AG04449 (cell line): ENCODE data around the gene ACSF2.
"Not testable (repeated sequence)": the region's sequence is repeated elsewhere in the genome, so short reads cannot be mapped to it uniquely, and the experiment has no call there.

Source experiments
- CTCF ChIA-PET: fragments of 350-600 bp; formaldehyde crosslinking; extraction: SDS; loops from one replicate; lab custom pipeline; 2021; ENCODE audit warnings: antibody characterized with exemption; lab: Yijun Ruan, JAX
- POLR2A ChIA-PET: fragments of 400-600, 350-600 bp; formaldehyde crosslinking; extraction: SDS; loops from one replicate; lab custom pipeline; 2020; ENCODE audit warnings: antibody characterized with exemption, inconsistent platforms; lab: Yijun Ruan, JAX
- DNase-seq: peaks from one replicate; pipeline ENCODE4 v3.0.0-alpha.2; 2010; ENCODE audit warnings: low read depth, low spot score
- H3K4me3 ChIP-seq: 2 replicates; pipeline ENCODE4 v1.5.1; 2011; ENCODE audit warnings: low read depth, mild to moderate bottlenecking, control low read depth, low read length
- TF ChIP-seq, protein P1 (sequence below): IDR thresholded peaks from one replicate; pipeline ENCODE4 v1.5.1; 2011; ENCODE audit warnings: mild to moderate bottlenecking, moderate library complexity, low read length, control low read depth, inconsistent platforms; ENCODE audit not compliant: insufficient read depth; ENCODE audit errors: missing control alignments

ACSF2 gene

DNA sequence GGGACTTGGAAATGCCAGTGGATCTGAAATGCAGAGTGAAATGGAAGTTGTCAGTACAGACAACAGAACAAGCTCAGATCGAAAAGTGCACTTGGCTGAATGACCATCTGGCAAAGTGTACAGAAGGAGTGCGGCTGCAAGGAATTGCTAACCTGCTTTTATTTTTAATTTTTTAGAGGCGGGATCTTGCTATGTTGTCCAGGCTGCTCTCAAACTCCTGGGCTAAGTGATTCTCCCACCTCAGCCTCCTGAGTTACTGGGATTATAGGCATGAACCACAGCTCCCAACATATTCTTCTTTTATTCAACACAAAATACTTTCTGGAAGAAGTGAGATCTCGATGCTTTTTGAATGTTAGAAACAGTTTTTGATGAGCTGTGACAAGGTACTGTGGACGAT is 32.3 kb upstream of the ACSF2 start:
- POLR2A ChIA-PET = no interaction called here
- TF ChIP-seq, protein P1, sequence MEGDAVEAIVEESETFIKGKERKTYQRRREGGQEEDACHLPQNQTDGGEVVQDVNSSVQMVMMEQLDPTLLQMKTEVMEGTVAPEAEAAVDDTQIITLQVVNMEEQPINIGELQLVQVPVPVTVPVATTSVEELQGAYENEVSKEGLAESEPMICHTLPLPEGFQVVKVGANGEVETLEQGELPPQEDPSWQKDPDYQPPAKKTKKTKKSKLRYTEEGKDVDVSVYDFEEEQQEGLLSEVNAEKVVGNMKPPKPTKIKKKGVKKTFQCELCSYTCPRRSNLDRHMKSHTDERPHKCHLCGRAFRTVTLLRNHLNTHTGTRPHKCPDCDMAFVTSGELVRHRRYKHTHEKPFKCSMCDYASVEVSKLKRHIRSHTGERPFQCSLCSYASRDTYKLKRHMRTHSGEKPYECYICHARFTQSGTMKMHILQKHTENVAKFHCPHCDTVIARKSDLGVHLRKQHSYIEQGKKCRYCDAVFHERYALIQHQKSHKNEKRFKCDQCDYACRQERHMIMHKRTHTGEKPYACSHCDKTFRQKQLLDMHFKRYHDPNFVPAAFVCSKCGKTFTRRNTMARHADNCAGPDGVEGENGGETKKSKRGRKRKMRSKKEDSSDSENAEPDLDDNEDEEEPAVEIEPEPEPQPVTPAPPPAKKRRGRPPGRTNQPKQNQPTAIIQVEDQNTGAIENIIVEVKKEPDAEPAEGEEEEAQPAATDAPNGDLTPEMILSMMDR = no peak
- no peak for DNase-seq
- H3K4me3 ChIP-seq = no peak overlapping the region
- CTCF ChIA-PET = interaction anchor here (1.4 to 6.9 kb wide), 4 partner anchors 12 to 84 kb away, joined by 4 to 38 read pairs (median 6); partner anchors contain the start of genes EME1, MRPL27 and RSAD1

DNA sequence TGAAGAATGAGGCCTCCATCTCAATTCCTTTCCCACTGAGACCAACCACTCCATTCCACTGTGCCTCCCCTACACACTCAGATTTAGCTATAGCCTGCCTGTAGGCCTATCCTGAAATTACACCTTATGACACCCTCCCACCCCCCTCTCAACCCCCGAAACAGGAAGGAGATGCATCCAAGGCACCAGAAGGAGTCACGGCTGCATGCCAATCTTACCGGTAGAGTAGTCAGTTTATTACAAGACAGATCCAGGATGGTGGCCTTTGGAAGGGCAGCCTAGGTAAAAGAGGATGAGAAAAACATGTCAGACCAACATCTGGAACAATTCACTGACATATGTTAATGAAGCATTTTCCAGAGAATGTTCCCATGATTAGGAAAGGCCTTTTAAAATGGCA is 31.3 kb upstream of the ACSF2 start:
- TF ChIP-seq, protein P1 = no peak
- CTCF ChIA-PET = interaction anchor here (1.8 to 6.9 kb wide), 5 partner anchors 10 to 83 kb away, joined by 7 to 139 read pairs (median 51); partner anchors contain the start of gene RSAD1
- no peak for DNase-seq
- peak overlapping the region; percentile 19; the same call in 1 of the 2 replicates for H3K4me3 ChIP-seq
- POLR2A ChIA-PET = no interaction called here

DNA sequence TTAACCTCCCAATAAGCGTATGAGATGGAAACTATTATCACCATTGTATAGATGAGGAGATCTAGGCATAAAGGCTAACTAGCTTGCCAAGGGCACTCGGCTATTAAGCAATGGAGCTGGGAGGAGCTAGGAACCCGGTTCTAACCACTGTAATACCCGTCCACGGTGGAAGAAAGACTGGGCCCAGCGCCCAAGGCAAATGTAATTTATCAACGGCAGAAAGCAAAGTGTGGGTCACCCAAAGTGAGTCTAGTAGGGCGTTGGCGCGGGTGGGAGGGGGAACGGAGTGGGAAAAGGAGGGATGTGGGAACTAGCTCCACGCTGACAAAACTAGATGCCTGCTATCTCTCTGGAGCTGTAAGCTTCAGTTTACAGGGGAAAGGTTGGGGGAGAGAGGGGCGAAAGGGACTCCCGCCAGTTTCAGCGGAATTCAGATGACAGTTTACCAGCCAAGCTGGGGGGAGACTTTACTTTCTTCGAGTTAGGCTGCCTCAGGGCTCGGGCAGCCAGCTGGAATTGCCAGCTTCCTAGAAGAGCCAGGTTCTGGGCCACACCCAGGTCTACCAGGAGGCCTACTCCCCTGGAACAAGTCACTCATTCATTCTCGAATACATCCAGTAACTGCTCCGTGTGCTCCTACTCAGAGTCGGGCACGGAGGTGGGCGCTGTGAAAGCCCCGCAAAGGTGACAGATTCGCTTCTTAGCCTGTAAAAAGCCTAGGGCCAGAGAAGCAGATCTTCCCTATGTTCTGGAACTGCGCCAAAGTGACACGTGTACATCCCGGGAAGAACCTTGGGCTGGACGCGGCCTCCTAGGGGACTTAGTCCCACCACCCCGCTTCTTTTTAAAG is 29.5 kb upstream of the ACSF2 start:
- no peak for DNase-seq
- peak overlapping the region; percentile 94 for H3K4me3 ChIP-seq
- TF ChIP-seq, protein P1 = no peak
- ChIA-PET POLR2A (interaction anchor here (0.6 to 1.7 kb wide), 7 partner anchors 8 to 844 kb away, joined by 3 to 9 read pairs (median 3); no protein-coding TSS in a partner anchor), CTCF (interaction anchor here (0.8 to 6.9 kb wide), 27 partner anchors 12 to 302 kb away, joined by 3 to 139 read pairs (median 8); partner anchors contain the start of genes ACSF2, CACNA1G, CHAD and EME1)

DNA sequence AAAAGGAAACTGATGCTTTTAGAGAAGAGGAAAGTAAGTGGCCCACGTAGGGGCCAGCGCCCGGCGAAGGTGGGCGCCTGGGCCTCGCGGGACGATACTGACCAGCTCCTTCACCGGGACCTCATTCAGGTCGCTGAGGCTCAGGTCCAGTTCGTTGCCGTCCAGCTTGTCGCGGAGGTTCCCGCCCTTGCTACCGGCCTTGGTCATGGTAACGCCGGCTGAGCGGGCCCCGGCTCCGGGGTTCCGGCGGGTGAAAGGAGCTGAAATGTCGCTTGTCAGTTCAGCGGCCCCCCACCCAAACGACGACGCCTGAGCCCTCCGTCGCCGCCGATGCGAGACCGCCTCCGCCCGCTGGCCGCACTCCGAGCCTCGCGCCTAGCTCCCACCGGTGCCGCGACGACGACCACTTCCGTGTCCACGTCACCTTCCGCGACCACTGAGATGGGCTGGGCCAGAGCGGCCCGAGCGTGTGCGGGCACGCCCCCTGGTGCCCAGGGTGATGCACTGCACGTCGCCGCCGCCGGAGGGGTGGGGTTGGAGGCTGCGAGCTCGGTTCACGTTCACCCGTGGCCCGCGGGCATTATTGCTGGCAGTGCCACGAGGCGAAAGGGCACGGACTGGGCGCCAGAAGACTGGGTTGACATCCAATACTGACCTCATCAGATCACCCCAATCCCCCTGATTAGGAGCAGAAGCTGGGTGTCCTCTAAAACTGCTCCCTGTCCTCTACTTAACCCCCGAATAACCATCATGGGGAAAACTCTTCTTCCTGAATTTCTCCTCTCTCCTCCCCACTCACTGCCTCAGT is 28.7 kb upstream of the ACSF2 start, which contains the start of gene LRRC59:
LRRC59 (minus strand) TSS at position 413 of the 808 bp plus-strand sequence; CDS start at position 207, 206 bp downstream.
- POLR2A ChIA-PET = interaction anchor here (0.6 to 1.7 kb wide), 5 partner anchors 9 to 845 kb away, joined by 3 to 9 read pairs (median 5); no protein-coding TSS in a partner anchor
- DNase-seq = no peak
- TF ChIP-seq, protein P1 = peak; percentile 100
- CTCF ChIA-PET = interaction anchor here (0.8 to 6.9 kb wide), 30 partner anchors 13 to 298 kb away, joined by 3 to 139 read pairs (median 6); partner anchors contain the start of genes ACSF2, CACNA1G, CHAD and EME1
- peak within 1 kb of the TSS; percentile 94 for H3K4me3 ChIP-seq

DNA sequence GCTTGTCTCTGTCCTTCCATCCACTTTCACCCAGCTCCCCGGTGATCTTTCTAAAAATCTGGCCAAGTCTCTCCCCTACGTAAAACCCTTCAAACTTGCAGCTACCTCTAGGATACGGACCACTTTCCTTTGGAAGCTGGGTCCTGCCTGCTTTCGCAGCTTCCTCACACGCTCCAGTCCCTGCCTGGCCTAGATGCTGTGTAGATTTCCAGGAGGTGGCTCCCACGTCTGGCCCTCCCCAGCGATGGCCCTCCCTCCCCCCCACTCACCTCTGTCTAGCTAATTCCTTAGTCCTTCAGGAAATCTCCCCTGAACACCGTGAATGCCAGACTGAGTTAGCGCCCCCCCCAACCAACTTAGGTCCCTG is 28.1 kb upstream of the ACSF2 start:
- CTCF ChIA-PET = interaction anchor here (1.0 to 6.9 kb wide), 25 partner anchors 13 to 259 kb away, joined by 3 to 139 read pairs (median 9); partner anchors contain the start of genes ACSF2, CACNA1G, CHAD and EME1
- TF ChIP-seq, protein P1 = no peak
- no peak for DNase-seq
- POLR2A ChIA-PET = interaction anchor here (0.8 to 1.7 kb wide), 3 partner anchors 9 to 114 kb away, joined by 3 to 9 read pairs (median 6); no protein-coding TSS in a partner anchor
- no peak overlapping the region for H3K4me3 ChIP-seq

DNA sequence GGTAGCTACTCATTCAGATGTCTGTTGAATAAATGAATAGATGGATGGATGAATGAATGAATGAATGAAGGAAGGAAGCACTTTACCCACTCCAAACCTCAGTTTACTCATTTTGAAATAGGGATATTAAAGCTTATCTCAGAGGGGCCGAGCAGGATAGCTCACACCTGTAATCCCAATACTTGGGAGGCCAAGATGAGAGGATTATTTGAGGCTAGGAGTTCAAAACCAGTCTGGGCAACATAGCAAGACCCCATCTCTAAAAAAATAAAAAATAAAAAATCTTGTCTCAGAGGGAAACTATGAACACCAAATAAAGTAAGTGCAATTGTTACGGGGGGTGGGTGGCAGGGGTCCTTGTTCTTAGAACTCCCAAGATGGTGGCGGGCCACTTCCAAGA is 27.3 kb upstream of the ACSF2 start:
- POLR2A ChIA-PET, DNase-seq, H3K4me3 ChIP-seq: not testable (repeated sequence)
- CTCF ChIA-PET = interaction anchor here (0.6 to 6.9 kb wide), 13 partner anchors 13 to 260 kb away, joined by 3 to 139 read pairs (median 17); partner anchors contain the start of genes ACSF2, EME1, MRPL27 and RSAD1

DNA sequence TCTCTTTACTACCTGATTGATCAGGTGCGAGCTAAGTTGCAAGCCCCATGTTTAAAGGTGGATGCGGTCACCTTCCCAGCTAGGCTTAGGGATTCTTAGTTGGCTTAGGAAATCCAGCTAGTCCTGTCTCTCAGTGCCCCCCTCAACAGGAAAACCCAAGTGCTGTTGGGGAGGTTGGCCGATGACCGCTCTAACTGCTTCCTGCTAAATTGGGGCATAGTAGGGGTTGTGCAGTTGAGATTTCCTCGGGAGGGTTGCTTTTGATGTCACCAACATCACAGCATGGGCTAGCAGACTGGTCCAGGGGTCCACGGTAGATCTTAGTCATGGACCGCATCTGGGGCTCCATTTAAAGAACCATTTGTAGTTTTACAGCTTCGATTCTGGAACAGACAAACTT is 26.4 kb upstream of the ACSF2 start:
- CTCF ChIA-PET = interaction anchor here (1.1 to 6.9 kb wide), 5 partner anchors 12 to 79 kb away, joined by 3 to 139 read pairs (median 38); partner anchors contain the start of genes ACSF2 and RSAD1
- H3K4me3 ChIP-seq, POLR2A ChIA-PET, DNase-seq: not testable (repeated sequence)

DNA sequence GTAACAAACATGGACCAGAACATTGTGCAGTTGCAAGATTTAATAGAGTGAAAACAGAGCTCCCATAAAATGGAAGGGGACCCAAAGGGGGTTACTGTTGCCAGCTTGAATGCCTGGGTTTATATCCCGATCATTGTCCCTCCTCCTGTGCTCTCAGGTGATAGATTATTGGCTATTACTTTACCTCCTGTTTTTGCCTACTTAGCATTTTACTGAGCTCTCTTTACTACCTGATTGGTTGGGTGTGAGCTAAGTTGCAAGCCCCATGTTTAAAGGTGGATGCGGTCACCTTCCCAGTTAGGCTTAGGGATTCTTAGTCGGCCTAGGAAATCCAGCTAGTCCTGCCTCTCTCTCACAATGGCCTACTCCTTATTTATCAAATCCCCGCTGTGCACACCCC is 20.7 kb upstream of the ACSF2 start:
- CTCF ChIA-PET = interaction anchor here (1.1 to 12.8 kb wide), 2 partner anchors 8 to 16 kb away, joined by 3 to 102 read pairs; partner anchors contain the start of gene LRRC59
- POLR2A ChIA-PET, DNase-seq, H3K4me3 ChIP-seq: not testable (repeated sequence)
